Dermis blood vessel endothelial cell (primary cell): ENCODE data around the gene SMAP1. TPM values are rescaled to one million over a fixed set of nuclear protein-coding genes. Genes with fewer than 3 reads are reported as not detected.
"Not testable (repeated sequence)": the region's sequence is repeated elsewhere in the genome, so short reads cannot be mapped to it uniquely, and the experiment has no call there.

Source experiments
- DNase-seq: peaks from one replicate; pipeline ENCODE4 v3.0.0; 2010
- total RNA-seq: library from RNA; depleted of rRNA; stranded (reverse); fragments of >200 nt; gene quantifications from 2 replicates; pipeline ENCODE4 v1.2.3, GENCODE V29; 2014

SMAP1 gene
- total RNA-seq, 1 donor from 2014 or later = 16.3 TPM

GRCh38 chr6:70742462-70742861 lies 74.8 kb downstream of the SMAP1 start:
- DNase-seq = not testable (repeated sequence)

GRCh38 chr6:70753870-70754380 lies 86.2 kb downstream of the SMAP1 start:
- DNase-seq = no peak

DNA sequence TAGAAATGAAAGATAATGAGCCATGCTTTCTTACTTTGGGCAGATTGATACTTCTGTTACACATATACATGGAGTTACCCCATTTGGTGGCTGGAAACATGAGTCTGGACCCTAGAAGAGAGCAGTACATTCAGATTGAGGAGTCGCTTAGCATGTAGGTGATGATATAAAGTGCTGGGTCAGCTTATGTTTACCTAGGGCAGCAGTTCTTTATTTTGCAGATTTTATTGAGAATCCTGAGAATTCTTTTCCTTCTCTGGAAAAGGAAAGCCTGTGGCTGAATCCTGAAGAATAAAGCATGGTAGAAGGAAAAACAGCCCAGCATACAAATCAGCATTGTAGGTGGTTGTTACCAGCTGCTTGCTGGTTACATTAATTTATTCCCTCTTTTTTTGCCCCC lies 91.2 kb downstream of the SMAP1 start:
- no peak for DNase-seq

GRCh38 chr6:70763754-70764510 lies 96.2 kb downstream of the SMAP1 start:
- DNase-seq = no peak

- no peak for DNase-seq
Observed at GRCh38 chr6:70764706-70765105, 97.0 kb downstream of the SMAP1 start.

DNA sequence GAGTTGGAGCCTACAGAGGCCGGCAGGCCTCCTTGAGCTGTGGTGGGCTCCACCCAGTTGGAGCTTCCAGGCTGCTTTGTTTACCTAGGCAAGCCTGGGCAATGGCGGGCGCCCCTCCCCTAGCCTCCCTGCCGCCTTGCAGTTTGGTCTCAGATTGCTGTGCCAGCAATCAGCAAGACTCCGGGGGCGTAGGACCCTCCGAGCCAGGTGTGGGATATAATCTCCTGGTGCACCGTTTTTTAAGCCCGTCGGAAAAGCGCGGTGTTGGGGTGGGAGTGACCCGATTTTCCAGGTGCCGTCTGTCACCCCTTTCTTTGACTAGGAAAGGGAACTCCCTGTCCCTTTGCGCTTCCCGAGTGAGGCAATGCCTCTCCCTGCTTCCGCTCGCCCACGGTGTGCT lies 103.7 kb downstream of the SMAP1 start:
- DNase-seq = not testable (repeated sequence)

DNA sequence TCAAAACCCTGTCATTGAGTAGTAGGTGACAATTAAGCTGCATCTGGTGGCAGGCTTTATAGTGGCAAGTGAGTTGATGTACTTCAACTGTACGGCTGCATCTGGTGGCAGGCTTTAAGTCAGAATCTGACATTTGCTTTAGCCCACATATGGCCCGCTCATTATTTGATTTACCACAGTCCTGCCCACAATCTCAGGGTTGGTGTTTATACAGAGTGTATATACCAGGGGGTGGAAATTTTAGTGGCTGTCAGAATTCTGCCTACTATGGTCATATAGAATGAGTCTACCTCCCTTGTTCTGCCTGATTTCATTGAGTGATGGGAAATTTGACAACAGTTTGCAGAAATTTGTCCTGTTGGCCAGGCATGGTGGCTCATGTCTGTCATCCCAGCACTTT lies 112.3 kb downstream of the SMAP1 start:
- DNase-seq = no peak

DNA sequence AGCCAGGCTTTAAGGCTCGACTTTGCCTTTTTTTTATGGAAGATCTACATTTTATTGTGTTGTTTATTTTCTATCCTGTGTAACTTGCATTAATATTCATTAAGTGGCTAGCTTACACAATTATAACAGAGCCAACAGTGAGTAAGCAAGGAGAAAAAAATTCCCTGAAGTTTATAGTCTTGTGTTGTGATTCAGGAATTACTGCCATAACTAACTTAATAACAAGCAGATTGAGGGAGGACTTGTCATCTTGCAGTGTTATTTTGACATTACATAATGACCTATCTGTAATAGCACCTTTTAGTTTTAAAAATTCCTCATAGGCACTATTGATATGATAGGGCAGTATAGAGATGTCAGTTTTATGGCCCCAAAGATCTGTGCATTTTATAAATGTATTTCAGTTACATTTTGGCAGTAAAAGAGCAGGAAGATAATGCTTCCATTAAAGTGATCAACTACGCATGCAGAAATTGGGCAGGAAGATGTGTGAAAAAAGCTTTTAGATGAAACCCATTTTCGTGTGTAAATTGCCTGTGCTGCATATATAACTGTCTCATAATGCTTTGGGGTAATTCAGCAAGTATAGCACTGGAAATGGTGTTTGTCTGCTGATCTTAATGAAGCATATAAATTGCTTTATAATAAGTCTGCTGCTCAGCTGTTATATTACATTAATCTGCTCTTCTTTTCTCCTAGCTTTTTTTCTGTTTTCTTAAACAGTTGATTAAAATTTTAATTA lies 123.0 kb downstream of the SMAP1 start:
- no peak for DNase-seq

DNA sequence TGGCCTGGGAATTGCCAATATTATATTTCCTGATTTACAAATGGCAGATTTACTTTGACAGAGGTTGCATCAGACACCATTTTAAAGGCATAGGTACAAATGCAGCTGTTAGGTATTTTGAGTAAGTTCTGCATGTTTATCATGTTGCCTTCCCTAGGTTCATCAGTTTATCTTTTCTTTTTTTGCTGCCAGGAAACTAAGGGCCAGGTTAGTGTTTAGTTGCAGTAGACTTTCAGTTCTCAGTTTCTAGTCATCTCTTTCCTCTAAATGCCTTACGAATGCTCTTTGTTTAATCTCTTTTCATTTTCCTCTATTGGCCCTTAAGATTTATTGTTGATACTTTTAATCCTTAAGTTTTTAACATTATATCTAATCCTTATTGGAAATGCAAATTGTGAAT lies 129.9 kb downstream of the SMAP1 start:
- no peak for DNase-seq

DNA sequence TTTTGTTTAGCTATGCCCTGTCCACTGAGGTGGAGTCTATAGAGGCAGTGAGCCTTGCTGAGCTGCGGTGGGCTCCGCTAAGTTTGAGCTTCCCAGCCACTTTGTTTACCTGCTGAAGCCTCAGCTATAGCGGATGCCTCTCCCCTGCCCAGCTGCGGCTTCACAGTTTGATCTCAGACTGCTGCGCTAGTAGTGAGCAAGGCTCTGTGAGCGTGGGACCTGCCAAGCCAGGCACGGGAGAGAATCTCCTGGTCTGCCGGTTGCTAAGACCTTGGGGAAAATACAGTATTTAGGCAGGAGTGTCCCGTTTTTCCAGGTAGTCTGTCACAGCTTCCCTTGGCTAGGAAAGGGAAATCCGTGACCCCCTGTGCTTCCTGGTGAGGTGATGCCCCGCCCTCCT lies 138.4 kb downstream of the SMAP1 start:
- DNase-seq = no peak

GRCh38 chr6:70811788-70812187 lies 144.1 kb downstream of the SMAP1 start:
- no peak for DNase-seq

DNA sequence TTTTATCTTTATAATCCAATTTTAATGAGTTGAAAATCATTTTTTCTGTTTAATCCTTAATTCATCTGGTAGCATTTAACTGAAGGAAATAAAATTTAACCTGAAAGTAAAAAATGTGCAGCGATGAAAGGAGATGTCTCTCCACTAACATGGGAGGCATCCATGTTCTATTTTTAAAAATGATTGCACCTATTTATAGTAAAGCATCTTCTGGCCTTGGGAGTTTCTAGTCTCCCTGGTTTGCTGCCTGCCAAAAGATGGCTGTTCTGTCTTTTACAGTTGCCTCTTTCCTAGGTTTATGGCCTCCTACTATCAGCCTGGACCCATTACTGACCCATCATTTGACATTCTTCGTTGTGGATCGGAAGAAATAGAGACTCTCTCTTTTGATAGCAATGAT lies 146.2 kb downstream of the SMAP1 start:
- no peak for DNase-seq

DNA sequence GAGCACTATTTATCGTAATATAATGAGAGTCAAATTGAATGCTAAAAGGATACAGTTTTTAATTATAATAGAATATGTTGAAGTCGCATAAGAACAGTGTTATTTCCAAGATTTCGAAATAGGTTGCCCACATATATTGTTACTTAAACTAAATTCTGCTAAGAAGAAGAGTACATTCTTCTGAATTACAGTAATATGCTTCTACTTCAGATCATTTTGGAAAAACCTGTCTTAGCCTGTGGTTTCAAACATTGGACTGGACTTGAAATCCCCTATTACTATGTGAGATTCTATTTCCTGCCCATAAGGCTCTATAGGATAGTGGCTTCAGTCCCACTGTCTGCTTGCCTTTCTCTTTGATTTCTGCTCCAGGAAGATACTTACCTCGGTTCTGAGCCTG lies 152.0 kb downstream of the SMAP1 start:
- DNase-seq = no peak

DNA sequence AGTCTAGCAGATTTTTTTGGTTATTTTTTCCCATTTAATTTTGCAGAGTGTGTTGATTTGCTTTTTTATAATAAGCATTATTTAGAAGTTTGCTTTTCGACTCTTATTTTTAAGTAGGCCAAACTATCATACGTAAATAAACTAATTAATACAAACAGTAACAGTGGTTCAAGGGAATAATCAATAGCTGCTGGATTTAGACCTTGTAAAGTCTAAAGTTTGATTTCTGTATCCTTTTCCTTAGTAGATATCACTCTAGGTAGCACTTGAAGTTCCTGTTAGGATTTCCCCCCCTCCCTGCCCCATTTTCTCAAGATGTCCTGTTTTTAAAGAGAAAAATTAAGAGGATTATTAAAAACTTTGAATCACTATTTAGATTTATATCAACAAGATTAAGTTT lies 153.1 kb downstream of the SMAP1 start:
- DNase-seq = no peak

DNA sequence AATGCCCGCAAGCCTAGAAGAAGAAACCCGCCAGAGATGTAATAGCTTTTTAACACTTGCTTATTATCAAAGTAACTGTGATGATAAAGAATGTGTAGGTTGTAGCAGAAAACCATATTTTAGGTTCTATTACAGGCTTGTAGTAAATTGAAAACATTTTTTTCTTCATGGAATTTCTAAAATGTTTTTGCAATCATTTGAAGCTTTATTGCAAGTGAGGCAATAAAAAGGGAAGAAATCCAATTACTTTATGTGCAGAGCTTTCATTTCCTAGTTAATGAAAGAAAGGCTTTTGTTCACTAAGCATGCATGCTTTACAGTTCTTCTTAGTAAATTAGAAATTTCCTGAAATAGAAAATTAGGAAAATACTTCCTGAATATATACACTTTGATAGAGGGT lies 154.1 kb downstream of the SMAP1 start:
- no peak for DNase-seq

DNA sequence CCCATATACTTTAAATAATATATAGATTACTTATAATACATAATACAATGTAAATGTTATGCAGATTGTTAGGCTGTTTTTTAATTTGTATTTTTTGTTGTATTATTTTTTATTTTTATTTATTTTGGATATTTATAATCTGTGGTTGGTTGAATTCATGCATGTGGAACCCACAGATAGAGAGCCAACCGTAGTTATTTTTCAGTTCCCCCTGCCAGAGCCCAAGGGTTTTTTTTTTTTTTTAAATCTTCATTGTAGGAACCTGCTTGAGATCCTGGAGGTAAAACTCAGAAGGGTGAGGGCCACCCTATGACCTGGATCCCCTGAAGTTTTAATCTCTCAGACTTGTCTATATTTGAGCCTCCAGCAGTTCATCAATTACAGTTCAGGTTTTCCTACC lies 156.0 kb downstream of the SMAP1 start:
- DNase-seq = no peak

GRCh38 chr6:70831427-70831826 lies 163.7 kb downstream of the SMAP1 start:
- DNase-seq = no peak

GRCh38 chr6:70834520-70834919 lies 166.8 kb downstream of the SMAP1 start:
- DNase-seq = no peak

DNA sequence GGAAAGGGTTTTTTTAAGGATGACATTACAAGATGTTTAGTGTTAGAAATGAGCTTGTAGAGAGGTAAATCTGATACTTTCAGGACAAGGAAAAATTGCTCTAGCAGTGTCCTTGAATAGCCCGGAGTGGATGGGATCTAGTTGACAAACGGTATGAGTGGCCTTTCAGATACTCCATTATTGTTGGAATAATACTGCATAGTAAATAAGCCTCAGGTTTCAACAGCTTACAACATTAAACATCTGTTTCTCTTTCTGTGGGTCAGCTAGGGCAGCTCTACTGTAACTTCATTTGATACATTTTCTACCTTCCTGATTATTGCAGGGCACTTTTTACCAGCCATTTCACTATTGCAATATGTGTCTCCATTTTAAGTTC lies 171.2 kb downstream of the SMAP1 start:
- no peak for DNase-seq

- DNase-seq = no peak
Observed at GRCh38 chr6:70839286-70840266, 171.9 kb downstream of the SMAP1 start.

DNA sequence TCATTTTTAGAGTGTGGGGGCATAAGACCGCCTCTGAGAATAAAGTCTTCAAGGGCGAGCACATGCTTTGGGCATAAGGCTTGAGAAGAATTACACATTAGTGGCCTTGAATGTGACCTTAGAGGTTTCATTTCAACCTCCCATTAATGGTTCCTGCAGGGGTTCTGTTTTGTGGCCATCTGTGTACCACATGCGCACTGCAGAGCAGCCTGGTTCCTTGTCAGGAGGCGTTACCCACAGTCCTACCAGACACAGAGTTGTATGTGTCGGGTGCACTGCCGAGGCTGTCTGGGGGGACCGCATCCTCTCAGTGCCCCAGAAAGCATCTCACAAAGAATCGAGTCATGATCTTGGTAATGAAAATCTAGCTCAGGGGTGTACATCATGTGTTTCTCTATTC lies 173.4 kb downstream of the SMAP1 start:
- no peak for DNase-seq

- DNase-seq = no peak
Observed at GRCh38 chr6:70842541-70842940, 174.9 kb downstream of the SMAP1 start.

GRCh38 chr6:70843328-70843918 lies 175.7 kb downstream of the SMAP1 start:
- no peak for DNase-seq
